Measurements from ENCODE around the gene LHX3.

LHX3 gene

DNA sequence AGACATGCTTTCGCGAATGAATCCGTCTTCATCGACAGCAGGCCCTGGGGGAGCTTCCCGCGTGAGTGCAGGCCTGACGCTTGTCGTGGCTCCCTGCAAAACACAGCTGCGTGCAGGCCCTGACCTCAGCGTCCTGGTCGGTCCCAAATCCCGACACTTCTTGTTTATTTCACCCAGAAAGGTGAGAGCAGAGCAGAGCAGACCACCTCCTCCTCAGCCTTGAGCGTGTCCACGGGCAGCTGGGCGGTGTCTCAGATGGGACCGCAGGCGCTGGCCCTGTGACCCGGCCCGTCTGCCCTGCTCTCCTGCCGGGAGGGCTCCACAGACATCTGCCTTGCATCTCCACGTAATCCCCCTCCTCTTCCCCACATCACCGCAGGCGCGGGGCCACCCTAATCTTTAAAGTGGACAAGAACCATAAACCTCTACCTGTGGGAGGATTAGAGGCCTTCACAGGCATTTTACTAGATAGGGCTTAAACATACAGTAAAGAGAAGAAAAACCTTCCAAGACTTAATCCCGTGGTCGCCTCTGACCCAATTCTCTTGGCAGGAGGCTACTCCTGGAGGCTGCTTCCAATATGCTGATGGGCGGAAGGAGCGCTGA is 7.5 kb upstream of the LHX3 start:
- DNase-seq (no peak), ATAC-seq (replicated peaks) (no peak)
- no peak overlapping the region for H3K4me3 Mint-ChIP-seq
- H3K27me3 Mint-ChIP-seq, result no peaks in the 10 kb centered on the region
- no peaks in the 10 kb centered on the region for H3K4me1 Mint-ChIP-seq (ENCODE audit: low read depth in 2 of 2)
- peaks cover 32% of the 10 kb centered on the region for H3K36me3 Mint-ChIP-seq (ENCODE audit: insufficient read depth)
- no peaks in the 10 kb centered on the region for H3K9me3 Mint-ChIP-seq
- H3K27ac Mint-ChIP-seq, result no peak overlapping the region

DNA sequence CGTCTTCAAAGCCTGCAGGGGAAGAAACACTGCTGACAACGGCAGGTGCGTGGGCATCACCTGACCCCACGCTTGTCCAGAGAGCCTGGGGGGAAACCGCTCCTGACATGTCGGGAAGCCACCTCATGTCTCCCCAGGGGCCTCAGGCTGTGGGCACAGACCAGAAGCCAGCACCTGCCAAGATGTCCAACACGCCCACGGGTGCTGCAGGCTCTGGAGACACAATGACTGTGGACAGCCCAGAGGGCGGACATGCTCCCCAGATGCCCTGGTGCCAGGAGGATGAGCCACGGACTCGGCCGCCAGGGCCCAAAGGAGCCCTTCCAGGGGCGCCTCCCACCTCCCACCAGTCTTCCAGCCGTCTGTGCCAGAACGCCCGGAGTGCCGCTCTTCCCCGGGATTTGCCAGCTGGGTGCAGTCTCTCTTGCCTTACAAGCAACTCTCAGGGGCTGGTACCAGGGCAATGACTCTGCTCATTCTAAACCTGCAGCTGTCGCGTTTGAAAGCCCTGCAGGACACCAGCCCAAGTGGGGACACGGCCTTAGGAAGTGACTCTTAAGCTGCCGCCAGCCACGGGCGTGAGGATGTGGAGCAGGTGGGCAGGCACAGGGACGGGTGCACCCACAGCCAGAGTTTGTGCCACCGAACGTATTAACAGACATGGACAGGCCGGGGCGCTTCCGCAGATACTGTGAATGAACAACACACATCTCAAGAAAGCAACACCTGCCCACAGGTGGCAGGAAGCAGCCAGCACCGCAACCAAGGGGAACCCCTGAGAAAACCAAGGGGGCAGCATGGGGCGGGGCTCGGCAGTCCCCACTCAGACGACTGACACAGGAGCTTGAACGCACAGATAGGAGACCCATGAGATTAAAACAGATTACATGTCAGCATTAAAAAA is 6.8 kb upstream of the LHX3 start:
- H3K9me3 Mint-ChIP-seq, result no peaks in the 10 kb centered on the region
- no peak overlapping the region for H3K27ac Mint-ChIP-seq
- H3K27me3 Mint-ChIP-seq, result no peaks in the 10 kb centered on the region
- H3K4me1 Mint-ChIP-seq (ENCODE audit: low read depth in 2 of 2), result peaks cover 2 to 5% of the 10 kb centered on the region in 2 donors
- peaks cover 26% of the 10 kb centered on the region for H3K36me3 Mint-ChIP-seq (ENCODE audit: insufficient read depth)
- no peak overlapping the region for H3K4me3 Mint-ChIP-seq
- ATAC-seq (replicated peaks), result no peak
- no peak for DNase-seq

- peaks cover 0 to 1% of the 10 kb centered on the region in 2 donors for H3K27me3 Mint-ChIP-seq
- DNase-seq, result no peak
- peaks cover 26% of the 10 kb centered on the region for H3K36me3 Mint-ChIP-seq (ENCODE audit: insufficient read depth)
- no peak overlapping the region for H3K4me3 Mint-ChIP-seq
- H3K4me1 Mint-ChIP-seq (ENCODE audit: low read depth in 2 of 2), result peaks cover 2 to 5% of the 10 kb centered on the region in 2 donors
- no peak for ATAC-seq (replicated peaks)
- H3K9me3 Mint-ChIP-seq, result no peaks in the 10 kb centered on the region
- no peak overlapping the region for H3K27ac Mint-ChIP-seq
Observed at GRCh38 chr9:136211006-136211405, 6.1 kb upstream of the LHX3 start.

- H3K9me3 Mint-ChIP-seq, result no peaks in the 10 kb centered on the region
- no peak overlapping the region for H3K4me3 Mint-ChIP-seq
- peaks cover 0 to 9% of the 10 kb centered on the region in 2 donors for H3K27me3 Mint-ChIP-seq
- peaks cover 2 to 5% of the 10 kb centered on the region in 2 donors for H3K4me1 Mint-ChIP-seq (ENCODE audit: low read depth in 2 of 2)
- DNase-seq (no peak), ATAC-seq (replicated peaks) (no peak)
- no peak overlapping the region for H3K27ac Mint-ChIP-seq
- H3K36me3 Mint-ChIP-seq (ENCODE audit: insufficient read depth), result peaks cover 18% of the 10 kb centered on the region
Observed at GRCh38 chr9:136210276-136210675, 5.3 kb upstream of the LHX3 start.

- ATAC-seq (replicated peaks) (no peak), DNase-seq (no peak)
- H3K4me1 Mint-ChIP-seq (ENCODE audit: low read depth in 2 of 2), result peaks cover 2 to 5% of the 10 kb centered on the region in 2 donors
- H3K36me3 Mint-ChIP-seq (ENCODE audit: insufficient read depth), result peaks cover 16% of the 10 kb centered on the region
- no peak overlapping the region for H3K27ac Mint-ChIP-seq
- no peak overlapping the region for H3K4me3 Mint-ChIP-seq
- H3K27me3 Mint-ChIP-seq, result peaks cover 0 to 11% of the 10 kb centered on the region in 2 donors
- H3K9me3 Mint-ChIP-seq, result no peaks in the 10 kb centered on the region
Observed at GRCh38 chr9:136209786-136210185, 4.9 kb upstream of the LHX3 start.

GRCh38 chr9:136209232-136209631 is 4.3 kb upstream of the LHX3 start:
- H3K4me3 Mint-ChIP-seq, result no peak overlapping the region
- peaks cover 0 to 14% of the 10 kb centered on the region in 2 donors for H3K27me3 Mint-ChIP-seq
- H3K36me3 Mint-ChIP-seq (ENCODE audit: insufficient read depth), result peaks cover 16% of the 10 kb centered on the region
- H3K4me1 Mint-ChIP-seq (ENCODE audit: low read depth in 2 of 2), result peaks cover 2 to 5% of the 10 kb centered on the region in 2 donors
- ATAC-seq (replicated peaks) (no peak), DNase-seq (no peak)
- H3K27ac Mint-ChIP-seq, result no peak overlapping the region
- H3K9me3 Mint-ChIP-seq, result no peaks in the 10 kb centered on the region

DNA sequence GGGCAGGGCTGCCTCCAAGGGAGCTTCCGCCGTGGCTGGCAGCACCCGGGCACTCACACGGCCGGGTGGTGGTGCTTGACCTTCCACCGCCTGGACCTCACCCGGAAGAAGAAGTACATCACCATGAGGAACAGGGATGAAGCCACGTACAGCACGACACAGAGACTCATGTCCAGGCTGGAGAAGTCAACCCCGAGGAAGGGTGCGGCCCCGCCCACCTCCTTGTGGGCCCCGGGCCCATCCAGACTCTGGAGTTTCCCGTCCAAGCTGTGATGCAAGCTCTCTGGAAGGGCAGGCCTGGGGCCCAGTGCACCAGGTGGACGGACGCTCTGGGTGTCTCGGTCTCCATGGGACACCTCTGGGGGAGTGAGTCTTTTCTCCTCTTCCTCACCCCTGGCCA is 3.7 kb upstream of the LHX3 start:
- no peak for DNase-seq
- H3K9me3 Mint-ChIP-seq, result no peaks in the 10 kb centered on the region
- H3K4me1 Mint-ChIP-seq (ENCODE audit: low read depth in 2 of 2), result peaks cover 2 to 5% of the 10 kb centered on the region in 2 donors
- no peak overlapping the region for H3K4me3 Mint-ChIP-seq
- no peak for ATAC-seq (replicated peaks)
- H3K27me3 Mint-ChIP-seq, result peaks cover 0 to 20% of the 10 kb centered on the region in 2 donors
- H3K27ac Mint-ChIP-seq, result no peak overlapping the region
- peaks cover 15% of the 10 kb centered on the region for H3K36me3 Mint-ChIP-seq (ENCODE audit: insufficient read depth)

DNA sequence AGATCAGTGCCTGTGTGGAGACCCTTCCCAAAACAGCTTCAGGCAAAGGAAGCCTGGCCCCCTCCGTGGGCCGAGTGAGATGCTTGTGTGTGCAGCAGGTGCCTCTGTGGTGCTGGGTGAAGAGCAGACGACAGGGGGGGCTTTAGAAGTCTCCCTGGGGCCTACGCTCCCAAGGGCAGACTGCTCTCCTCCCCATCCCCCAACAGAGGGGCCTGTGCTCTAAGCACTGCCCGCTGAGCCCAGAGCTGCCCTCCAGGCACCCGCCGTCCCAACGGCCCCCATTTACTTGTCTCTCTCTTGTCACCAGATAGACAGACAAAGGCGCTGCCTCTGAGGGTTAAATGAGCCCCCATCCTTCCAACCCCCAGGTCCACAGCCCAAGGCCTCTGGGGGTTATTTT is 2.7 kb upstream of the LHX3 start:
- no peak for DNase-seq
- peaks cover 7% of the 10 kb centered on the region for H3K36me3 Mint-ChIP-seq (ENCODE audit: insufficient read depth)
- no peak for ATAC-seq (replicated peaks)
- H3K27ac Mint-ChIP-seq, result no peak overlapping the region
- H3K4me1 Mint-ChIP-seq (ENCODE audit: low read depth in 2 of 2), result peaks cover 3 to 5% of the 10 kb centered on the region in 2 donors
- peaks cover 0 to 25% of the 10 kb centered on the region in 2 donors for H3K27me3 Mint-ChIP-seq
- no peaks in the 10 kb centered on the region for H3K9me3 Mint-ChIP-seq
- H3K4me3 Mint-ChIP-seq, result no peak overlapping the region

GRCh38 chr9:136206602-136207275 is 1.8 kb upstream of the LHX3 start:
- H3K4me1 Mint-ChIP-seq (ENCODE audit: low read depth in 2 of 2), result peaks cover 3 to 5% of the 10 kb centered on the region in 2 donors
- peaks cover 4% of the 10 kb centered on the region for H3K36me3 Mint-ChIP-seq (ENCODE audit: insufficient read depth)
- no peak for ATAC-seq (replicated peaks)
- no peak overlapping the region for H3K4me3 Mint-ChIP-seq
- peaks cover 0 to 25% of the 10 kb centered on the region in 2 donors for H3K27me3 Mint-ChIP-seq
- H3K9me3 Mint-ChIP-seq, result no peaks in the 10 kb centered on the region
- DNase-seq, result no peak
- H3K27ac Mint-ChIP-seq, result no peak overlapping the region

- Mint-ChIP-seq H3K9me3 (no peaks in the 10 kb centered on the region), H3K27me3 (peaks cover 7 to 33% of the 10 kb centered on the region in 2 donors), H3K27ac (no peak overlapping the region), H3K4me3 (no peak overlapping the region), H3K4me1 (ENCODE audit: low read depth in 2 of 2) (peaks cover 3 to 5% of the 10 kb centered on the region in 2 donors), H3K36me3 (ENCODE audit: insufficient read depth) (peaks cover 4% of the 10 kb centered on the region)
- no peak for ATAC-seq (replicated peaks)
- DNase-seq, result no peak
Observed at GRCh38 chr9:136205707-136205992, 722 bp upstream of the LHX3 start.

DNA sequence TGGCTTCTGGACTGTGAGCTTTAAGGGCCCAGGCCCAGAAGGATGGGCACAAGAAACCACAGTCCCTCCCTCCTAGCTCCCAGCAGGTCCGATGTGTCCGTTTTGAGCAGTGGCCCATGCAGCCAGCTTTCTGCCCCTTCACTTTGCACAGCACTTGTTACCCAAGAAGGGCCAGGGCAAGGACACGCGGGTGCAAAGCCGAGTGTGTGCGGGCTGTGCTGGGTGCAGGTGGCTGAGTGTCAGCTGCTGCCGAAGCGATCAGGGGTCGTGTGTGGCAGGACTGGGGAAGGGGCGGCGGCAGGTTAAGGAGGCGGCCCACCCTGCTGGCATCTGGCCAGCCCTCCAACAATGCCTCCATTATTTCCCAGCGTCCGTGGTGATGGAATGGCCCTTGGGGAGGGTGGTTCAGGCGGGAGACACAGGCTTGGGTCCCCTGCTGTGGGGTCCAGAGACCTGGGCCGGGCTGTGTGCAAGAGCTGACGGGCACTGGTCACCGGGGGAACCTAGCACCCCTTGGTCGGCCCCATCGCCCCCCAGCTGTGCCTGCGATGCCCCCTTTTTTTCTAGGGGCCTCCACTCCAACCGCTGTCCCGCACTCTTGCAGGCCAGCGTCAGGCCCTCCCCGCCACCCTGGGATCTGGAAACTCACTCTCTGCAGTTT is 653 bp downstream of the LHX3 start:
- no peak for DNase-seq
- H3K36me3 Mint-ChIP-seq (ENCODE audit: insufficient read depth), result peaks cover 4% of the 10 kb centered on the region
- no peak overlapping the region for H3K27ac Mint-ChIP-seq
- peaks cover 11 to 41% of the 10 kb centered on the region in 2 donors for H3K27me3 Mint-ChIP-seq
- H3K4me1 Mint-ChIP-seq (ENCODE audit: low read depth in 2 of 2), result peaks cover 3 to 5% of the 10 kb centered on the region in 2 donors
- no peak overlapping the region for H3K4me3 Mint-ChIP-seq
- ATAC-seq (replicated peaks), result no peak
- H3K9me3 Mint-ChIP-seq, result no peaks in the 10 kb centered on the region

DNA sequence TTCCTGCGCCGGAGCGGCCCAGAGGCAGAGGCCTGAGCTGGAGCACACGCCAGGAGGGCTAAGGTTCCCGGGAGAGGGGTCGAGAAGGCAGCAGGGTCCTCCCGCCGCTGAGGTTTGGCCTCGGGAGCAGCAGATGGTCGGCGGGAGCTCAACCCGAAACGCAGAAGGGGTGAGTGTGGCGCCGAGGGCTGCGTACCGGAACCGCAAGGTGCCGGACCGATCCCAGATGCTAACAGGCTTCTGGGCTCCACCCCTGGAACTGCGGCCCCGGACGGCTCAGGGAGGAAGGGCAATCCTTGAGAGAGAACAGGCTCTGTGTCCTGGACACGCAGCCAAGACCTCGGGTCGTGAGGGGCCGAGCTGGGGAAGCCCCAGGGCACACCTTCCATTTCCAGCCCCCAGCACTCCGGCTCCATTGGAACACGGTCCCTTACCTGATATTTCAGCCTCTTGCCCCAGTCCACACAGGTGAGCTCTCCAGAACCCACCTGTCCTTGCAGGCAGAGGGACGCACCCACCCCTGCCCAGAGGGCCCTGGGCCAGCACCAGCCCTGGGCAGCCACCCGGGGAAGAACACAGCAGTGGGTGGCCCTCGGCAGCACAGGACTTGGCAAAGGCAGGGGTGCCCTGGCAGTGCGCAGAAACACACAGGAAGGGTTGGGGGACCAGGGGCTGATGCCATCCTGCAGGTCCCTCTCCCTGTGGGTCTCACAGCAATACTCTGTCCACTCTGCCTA is 1.4 kb downstream of the LHX3 start:
- Mint-ChIP-seq H3K4me1 (ENCODE audit: low read depth in 2 of 2) (peaks cover 3 to 5% of the 10 kb centered on the region in 2 donors), H3K9me3 (no peaks in the 10 kb centered on the region), H3K4me3 (no peak overlapping the region), H3K27me3 (peaks cover 11 to 41% of the 10 kb centered on the region in 2 donors), H3K27ac (no peak overlapping the region), H3K36me3 (ENCODE audit: insufficient read depth) (peaks cover 3% of the 10 kb centered on the region)
- ATAC-seq (replicated peaks) (no peak), DNase-seq (no peak)

Data from effector memory CD8-positive, alpha-beta T cell (primary cell).